ENCODE measurements around the gene BORCS5.
"Not testable (repeated sequence)": the region's sequence is repeated elsewhere in the genome, so short reads cannot be mapped to it uniquely, and the experiment has no call there.

BORCS5 gene

DNA sequence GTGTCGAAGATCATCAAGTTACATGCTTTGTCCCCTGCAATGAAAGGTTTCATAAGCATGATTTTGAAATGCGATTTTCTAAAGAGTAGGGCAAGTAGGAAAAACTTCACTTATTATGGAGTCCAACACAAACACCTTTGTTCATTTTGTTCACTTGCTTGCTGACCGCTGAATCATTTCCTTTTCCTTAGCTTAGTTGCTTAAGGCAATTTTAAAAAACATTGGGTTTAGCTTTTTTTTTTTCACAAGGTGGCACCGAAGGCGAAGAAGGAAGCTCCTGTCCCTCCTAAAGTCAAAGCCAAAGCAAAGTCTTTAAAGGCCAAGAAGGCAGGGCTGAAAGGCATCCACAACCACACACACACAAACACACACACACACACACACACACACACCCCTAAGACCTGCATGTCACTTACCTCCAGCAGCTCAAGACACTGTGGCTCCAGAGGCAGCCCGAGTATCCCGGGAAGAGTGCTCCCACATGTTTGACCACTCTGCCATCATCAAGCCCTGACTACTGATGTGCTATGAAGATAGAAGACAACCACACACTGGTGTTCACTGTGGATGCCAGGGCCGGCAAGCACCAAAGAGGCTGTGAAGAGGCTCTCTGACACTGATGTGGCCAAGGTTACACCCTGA lies 18.2 kb upstream of the BORCS5 start:
- DNase-seq (no peak), ATAC-seq (no peak)
- H3K4me1 Mint-ChIP-seq = peaks cover 23% of the 10 kb centered on the region
- H3K27me3 Mint-ChIP-seq = no peaks in the 10 kb centered on the region
- H3K27ac Mint-ChIP-seq = no peak overlapping the region
- H3K4me3 Mint-ChIP-seq = no peak overlapping the region
- no peaks in the 10 kb centered on the region for H3K9me3 Mint-ChIP-seq

DNA sequence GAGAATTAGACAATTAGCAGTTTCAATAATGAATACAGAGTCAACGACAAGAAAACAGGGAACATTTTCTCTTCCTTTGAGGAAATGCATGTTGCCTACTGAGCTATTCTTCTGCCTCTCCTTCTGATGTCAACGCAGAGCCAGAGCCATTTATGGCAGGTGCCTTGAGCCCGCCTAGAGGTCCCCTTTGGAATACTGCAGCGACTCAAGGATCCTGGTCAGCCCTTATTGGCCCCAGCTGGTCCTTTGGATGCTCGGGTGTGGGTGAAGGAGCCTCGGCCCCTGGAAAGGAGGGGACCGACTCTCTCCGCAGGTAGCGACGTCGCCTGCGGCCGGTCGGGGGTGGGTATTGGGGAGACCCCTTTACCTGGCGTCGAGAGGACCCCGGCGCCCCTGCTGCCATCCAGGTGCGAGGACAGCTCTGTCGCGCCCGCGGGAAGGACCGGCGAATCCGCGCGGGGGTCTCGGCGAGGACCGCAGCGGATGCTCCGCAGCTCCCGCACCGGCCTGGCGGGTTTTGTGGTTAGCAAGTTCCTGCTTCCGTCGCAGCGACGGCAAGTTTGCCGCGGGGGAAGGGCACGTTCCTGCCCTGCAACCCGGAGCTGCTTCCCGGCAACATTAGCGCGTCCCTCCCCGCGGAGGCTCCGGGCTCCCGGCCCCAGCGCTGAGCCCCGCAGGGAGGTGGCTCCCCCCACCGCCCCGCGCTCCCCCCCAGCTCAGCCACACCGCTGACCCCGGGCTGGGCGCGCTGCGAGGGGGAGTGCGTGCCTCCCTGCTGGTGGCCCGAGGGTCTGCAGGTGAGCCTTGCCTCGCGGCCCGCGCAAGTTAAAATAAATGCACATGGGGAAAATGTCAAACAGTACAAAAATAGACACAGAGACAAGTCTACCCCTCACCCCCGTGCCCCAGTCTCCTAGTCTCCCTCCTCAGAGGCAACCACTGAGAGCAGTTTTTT lies 6.9 kb upstream of the BORCS5 start, which contains the start of gene MANSC1:
Gene MANSC1, minus strand, starts transcription at position 532 of the 955 bp plus-strand sequence. CDS start 6,928 bp downstream, outside the sequence.
- Mint-ChIP-seq H3K27me3 (no peaks in the 10 kb centered on the region), H3K4me3 (peak within 1 kb of the TSS; percentile 70 to 72), H3K4me1 (peaks cover 16% of the 10 kb centered on the region), H3K27ac (peak within 1 kb of the TSS in 1 of 2 donors; percentile 12), H3K9me3 (peaks cover 0 to 6% of the 10 kb centered on the region in 2 donors)
- DNase-seq (peak; percentile 42 to 49), ATAC-seq (peak; percentile 90)

DNA sequence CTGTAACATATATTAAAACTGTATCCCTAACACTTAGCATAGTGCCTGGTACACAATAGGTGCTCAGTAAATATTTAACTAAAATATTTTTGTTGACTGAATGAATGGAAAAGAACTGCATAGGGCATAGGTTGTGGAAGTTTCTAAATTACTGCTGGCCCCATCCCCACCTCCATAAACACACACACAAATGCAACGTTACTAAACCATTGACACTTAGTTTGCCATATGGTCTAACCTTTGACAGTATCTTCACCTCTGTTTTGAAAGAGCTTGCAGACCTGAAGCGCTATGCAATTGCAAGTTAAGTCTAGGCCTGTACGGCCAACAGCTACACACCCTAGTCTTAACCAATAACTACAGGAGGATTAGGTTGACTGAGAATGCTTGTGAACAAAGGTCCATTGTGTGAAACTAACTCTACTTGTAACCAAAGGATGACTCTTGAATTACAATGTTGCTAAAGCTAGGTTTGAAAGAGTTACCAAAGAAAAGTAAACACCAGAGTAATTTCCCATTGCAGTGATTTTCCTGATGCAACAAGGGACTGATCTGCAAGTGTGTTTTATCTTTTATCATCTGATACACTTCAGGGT lies 5.9 kb upstream of the BORCS5 start:
- DNase-seq = no peak
- peak overlapping the region in 1 of 2 donors; percentile 70 for H3K4me3 Mint-ChIP-seq
- H3K9me3 Mint-ChIP-seq = peaks cover 0 to 6% of the 10 kb centered on the region in 2 donors
- ATAC-seq = no peak
- H3K4me1 Mint-ChIP-seq = peaks cover 21% of the 10 kb centered on the region
- H3K27me3 Mint-ChIP-seq = no peaks in the 10 kb centered on the region
- no peak overlapping the region for H3K27ac Mint-ChIP-seq

DNA sequence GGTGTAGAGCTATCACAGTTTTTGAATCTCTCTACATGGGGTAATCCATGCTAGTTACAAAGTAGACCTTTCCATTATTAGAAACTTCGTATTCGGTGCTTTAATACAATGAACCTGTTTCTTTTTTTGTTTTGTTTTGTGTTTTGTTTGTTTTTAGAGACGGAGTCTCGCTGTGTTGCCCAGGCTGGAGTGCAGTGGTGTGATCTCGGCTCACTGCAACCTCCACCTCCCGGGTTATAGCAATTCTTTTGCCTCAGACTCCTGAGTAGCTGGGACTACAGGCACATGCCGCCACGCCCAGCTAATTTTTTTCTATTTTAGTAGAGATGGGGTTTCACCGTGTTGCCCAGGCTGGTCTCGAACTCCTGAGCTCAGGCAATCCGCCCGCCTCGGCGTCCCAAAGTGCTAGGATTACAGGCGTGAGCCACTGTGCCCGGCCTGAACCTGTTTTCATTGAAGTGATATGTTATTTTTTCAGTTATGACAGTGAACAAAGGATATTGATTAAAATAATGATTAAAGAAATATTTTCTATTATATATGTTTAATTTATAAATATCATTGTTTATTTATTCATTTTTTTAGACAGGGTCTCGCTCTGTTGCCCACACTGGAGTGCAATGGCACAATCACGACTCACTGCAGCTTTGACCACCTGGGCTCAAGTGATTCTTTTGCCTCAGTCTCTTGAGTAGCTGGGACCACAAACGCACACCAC lies 5.3 kb upstream of the BORCS5 start:
- H3K27ac Mint-ChIP-seq, ATAC-seq: not testable (repeated sequence)

DNA sequence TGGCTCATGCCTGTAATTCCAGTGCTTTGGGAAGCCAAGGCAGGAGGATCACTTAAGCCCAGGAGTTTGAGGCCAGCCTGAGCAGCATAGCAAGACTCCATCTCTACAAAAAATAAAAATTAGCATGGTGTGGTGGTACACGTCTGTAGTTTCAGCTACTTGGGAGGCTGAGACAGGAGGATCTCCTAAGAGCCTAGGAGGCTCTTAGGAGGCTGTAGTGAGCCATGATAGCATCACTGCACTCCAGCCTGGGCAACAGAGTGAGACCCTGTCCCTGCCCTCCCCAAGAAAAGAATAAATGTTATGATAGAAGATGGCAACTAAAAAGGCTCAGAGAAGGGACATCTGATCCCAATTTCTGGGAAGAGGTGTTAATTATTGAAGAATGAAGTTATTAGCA lies 3.6 kb upstream of the BORCS5 start:
- DNase-seq (no peak), ATAC-seq (no peak)
- no peaks in the 10 kb centered on the region for H3K27me3 Mint-ChIP-seq
- no peaks in the 10 kb centered on the region for H3K9me3 Mint-ChIP-seq
- H3K4me1 Mint-ChIP-seq = peaks cover 35% of the 10 kb centered on the region
- no peak overlapping the region for H3K4me3 Mint-ChIP-seq
- H3K27ac Mint-ChIP-seq = peak overlapping the region in 1 of 2 donors; percentile 72

More for the DNA sequence above, 5.3 kb upstream of the BORCS5 start:
- H3K4me1 Mint-ChIP-seq = peaks cover 28% of the 10 kb centered on the region
- not testable (repeated sequence) for DNase-seq, H3K27me3 Mint-ChIP-seq, H3K9me3 Mint-ChIP-seq, H3K4me3 Mint-ChIP-seq

DNA sequence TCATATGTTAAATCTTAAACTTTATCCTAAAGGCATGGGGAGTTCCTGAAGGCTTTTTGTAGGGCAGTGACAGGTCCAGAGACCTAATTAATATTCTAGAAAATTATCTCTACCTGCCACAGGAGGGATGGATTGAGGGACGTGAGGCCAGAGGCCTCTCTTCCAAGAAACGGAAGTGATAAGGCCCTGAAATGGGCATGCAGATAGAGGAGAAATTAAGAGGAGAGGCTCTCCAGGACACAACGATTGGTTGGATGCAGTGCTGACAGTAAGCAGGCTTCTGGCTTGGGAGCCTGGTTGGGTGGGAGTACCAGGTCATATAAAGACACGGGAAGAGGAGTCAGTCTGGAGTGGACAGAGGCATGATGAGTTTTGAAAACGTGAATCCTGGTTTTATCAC lies 3.1 kb upstream of the BORCS5 start:
- peaks cover 40% of the 10 kb centered on the region for H3K4me1 Mint-ChIP-seq
- H3K4me3 Mint-ChIP-seq = no peak overlapping the region
- no peaks in the 10 kb centered on the region for H3K9me3 Mint-ChIP-seq
- ATAC-seq (no peak), DNase-seq (no peak)
- no peak overlapping the region for H3K27ac Mint-ChIP-seq
- no peaks in the 10 kb centered on the region for H3K27me3 Mint-ChIP-seq

DNA sequence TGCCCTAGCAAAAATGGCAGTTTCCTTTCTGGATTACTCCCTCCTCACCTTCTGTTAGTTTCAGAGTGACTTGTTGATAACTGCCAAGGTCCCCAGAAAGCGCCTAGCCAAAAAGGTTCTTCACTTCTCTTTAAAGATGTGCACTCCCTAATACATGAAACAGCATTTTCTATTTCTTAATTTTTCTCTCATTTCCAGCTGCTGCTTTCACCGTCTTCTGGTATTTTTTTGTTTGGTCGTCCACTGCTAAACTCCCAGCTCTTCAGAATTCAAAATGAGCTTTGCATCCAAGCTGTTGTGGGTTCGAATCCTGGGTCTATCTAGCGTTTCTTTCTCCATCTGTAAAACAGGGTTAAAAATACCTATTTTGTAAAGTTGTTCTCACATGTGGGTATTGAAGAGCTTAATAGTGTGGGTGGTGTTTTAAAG lies 397 bp upstream of the BORCS5 start:
- Mint-ChIP-seq H3K27ac (peak overlapping the region; percentile 97 to 99), H3K27me3 (no peaks in the 10 kb centered on the region), H3K4me1 (peaks cover 39% of the 10 kb centered on the region), H3K9me3 (no peaks in the 10 kb centered on the region), H3K4me3 (peak overlapping the region; percentile 90 to 94)
- DNase-seq (no peak), ATAC-seq (no peak)

DNA sequence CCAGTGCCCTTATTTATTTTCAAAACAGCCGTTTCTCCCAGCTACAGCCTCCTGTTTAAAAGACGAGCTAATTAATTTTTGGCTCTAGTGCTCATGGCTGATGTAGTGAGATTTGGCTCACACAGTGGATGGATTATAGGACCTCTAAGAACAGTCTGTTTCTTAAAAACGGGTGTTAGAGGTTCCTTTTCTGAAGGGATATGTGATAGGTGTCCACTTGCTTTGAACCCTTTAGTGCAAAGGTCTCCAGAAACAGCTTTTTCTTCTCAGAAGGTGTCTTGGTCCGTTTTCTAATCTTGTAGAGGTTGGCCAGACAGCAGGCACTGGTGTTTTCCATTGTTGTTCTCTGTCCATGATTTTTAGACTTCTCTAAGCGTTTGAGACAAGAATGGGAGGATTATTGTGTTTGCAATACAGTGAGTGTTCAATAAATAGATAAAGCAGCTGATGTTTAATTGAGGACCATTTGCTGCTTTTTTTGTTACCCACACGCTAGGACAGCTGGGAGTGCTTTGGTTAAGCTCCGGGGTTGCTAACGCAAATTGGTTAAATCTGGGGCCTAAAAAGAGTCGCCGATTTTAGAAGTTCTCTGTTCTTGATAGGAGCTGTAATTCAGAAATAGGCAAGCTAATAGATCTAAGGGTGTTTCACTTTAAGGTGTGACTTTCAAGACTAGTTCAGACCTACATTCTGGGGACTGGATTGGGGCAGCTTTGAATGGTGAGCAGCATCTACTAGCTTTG lies 1.0 kb downstream of the BORCS5 start:
- Mint-ChIP-seq H3K27me3 (no peaks in the 10 kb centered on the region), H3K4me1 (peaks cover 46% of the 10 kb centered on the region), H3K9me3 (no peaks in the 10 kb centered on the region), H3K4me3 (peak overlapping the region; percentile 90 to 94), H3K27ac (peak overlapping the region; percentile 97 to 99)
- no peak for ATAC-seq
- DNase-seq = no peak

DNA sequence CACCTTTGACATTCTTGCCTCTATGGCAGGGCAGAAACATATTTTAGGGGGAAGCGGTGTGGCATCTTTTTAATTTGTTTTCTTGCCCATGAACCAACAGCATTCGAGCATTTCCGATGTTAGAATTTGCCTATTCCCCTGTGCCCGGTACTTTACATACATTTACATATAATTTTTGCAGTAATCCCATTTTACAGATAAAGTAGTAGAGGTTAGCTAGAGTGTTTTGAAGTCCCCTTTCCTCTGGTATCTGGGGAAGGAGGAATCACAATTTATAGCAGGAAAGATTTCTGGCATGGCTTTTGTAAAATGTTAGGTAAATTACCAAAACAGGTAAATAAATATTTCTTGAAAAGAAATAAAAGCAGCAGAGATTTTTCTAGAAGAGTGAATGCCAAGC lies 1.6 kb downstream of the BORCS5 start:
- H3K27ac Mint-ChIP-seq = peak overlapping the region in 1 of 2 donors; percentile 99
- ATAC-seq = no peak

DNA sequence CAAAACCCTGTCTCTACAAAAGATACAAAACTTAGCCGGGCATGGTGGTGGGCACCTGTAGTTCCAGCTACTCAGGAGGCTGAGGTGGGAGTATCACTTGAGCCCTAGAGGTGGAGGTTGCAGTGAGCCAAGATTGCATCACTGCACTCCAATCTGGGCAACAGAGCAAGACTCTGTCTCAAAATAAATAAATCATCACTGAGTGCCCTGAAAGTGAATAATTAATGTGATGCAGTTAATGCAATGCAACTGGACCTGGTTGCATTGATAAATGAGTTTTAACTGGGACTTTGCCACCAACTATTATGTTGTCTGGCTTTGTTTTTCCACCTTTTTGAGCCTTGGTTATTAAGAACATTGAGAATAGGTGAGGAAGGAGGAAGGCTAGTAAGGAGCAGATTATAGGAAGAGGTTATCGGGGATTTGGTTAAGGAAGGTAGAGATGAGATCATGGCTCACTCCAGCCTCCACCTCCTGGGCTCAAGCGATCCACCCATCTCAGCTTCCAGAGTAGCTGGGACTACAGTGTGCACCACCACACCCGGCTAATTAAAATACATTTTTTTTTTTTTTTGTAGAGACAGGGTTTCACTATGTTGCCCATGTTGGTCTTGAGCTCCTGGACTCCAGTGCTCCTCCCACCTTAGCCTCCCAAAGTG lies 8.0 kb downstream of the BORCS5 start:
- ATAC-seq (no peak), DNase-seq (no peak)
- no peaks in the 10 kb centered on the region for H3K27me3 Mint-ChIP-seq
- H3K4me3 Mint-ChIP-seq = peak overlapping the region in 1 of 2 donors; percentile 3
- H3K4me1 Mint-ChIP-seq = peaks cover 64% of the 10 kb centered on the region
- H3K27ac Mint-ChIP-seq = peak overlapping the region in 1 of 2 donors; percentile 89
- H3K9me3 Mint-ChIP-seq = no peaks in the 10 kb centered on the region

More for the DNA sequence above, 1.6 kb downstream of the BORCS5 start:
- Mint-ChIP-seq H3K27me3 (no peaks in the 10 kb centered on the region), H3K4me3 (peak overlapping the region; percentile 90 to 94), H3K4me1 (peaks cover 46% of the 10 kb centered on the region), H3K9me3 (no peaks in the 10 kb centered on the region)
- no peak for DNase-seq

DNA sequence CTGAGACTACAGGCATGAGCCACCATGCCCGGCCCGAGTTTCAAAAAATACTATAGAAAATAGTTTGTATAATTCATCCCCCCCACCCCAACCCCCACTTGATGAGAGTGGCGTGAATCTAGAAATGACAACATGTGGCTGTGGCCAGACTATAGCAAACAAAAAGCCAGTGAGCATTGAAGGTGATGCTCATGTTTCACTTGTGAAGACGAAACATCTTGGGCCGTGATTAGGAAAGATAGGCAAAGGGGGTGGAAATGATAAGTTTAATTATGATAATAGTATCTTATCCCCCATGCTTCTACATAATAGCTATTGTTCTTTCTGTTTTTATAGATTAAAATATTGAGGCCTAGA lies 8.5 kb downstream of the BORCS5 start:
- Mint-ChIP-seq H3K4me1 (peaks cover 64% of the 10 kb centered on the region), H3K4me3 (no peak overlapping the region), H3K27me3 (no peaks in the 10 kb centered on the region), H3K9me3 (no peaks in the 10 kb centered on the region), H3K27ac (peak overlapping the region in 1 of 2 donors; percentile 93)
- DNase-seq = no peak
- ATAC-seq = peak; percentile 69

DNA sequence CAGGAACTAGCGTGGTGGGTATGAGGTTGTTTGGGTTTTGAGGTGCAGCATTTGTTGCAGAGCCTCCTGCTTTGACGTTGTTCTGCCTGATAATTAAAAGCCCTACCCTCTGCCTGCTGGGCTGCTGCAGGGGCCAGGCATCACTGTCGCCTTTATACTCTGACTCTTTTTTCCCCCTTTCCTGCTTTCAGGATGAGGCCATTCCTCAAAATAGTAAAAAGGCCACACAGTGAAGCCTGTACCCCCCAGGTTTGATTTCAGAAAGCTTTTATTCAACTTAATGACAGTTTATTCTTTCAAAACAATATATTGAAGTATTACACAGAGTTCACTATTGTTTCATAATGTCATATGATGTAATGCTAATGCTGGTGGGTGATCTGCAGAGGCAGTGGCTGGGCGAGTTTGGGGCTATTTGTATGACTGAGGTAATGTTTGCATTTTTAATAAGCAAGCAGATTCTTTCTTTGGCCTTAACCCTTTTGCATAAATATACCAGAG lies 9.1 kb downstream of the BORCS5 start:
- H3K4me3 Mint-ChIP-seq = no peak overlapping the region
- H3K27ac Mint-ChIP-seq = peak overlapping the region; percentile 89 to 93
- no peaks in the 10 kb centered on the region for H3K9me3 Mint-ChIP-seq
- ATAC-seq (peak; percentile 85), DNase-seq (peak in 1 of 2 donors; percentile 30)
- peaks cover 64% of the 10 kb centered on the region for H3K4me1 Mint-ChIP-seq
- no peaks in the 10 kb centered on the region for H3K27me3 Mint-ChIP-seq

DNA sequence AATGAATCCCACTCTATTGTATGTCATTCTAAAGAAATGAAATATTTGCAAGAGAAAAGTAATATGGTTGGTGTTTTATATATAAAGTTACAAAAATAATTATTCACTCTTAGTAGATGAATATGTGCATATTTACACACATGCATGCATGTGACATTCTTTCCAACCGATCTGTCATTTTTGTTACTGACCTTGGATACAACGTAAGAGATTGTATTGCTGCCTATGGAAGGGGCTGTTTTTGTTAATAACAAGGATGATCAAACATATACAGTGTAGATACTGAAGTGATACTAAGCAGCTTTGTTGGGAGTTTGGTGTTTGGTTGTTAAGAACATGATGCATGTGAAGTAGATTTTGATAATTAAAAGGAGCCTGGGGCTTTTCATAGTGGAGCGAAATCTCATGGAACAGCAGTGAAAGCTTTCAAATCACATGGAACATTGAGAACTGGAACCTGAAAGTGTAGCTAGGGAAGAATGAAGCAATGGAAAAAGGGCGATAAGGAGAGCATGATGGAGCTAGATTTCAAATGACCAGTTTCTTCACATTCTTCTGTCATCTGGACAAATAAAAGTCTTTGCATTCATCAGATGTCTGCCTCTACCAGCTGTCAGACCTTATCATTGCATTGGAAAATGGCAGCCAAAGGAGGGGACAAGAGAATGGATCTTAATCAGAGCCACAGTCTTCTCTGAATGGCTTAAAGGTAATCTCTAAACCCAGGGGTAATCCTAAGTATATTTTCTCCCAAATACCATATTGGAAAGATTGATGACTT lies 10.0 kb downstream of the BORCS5 start:
- no peak overlapping the region for H3K4me3 Mint-ChIP-seq
- DNase-seq = no peak
- ATAC-seq = no peak
- peaks cover 54% of the 10 kb centered on the region for H3K4me1 Mint-ChIP-seq
- no peaks in the 10 kb centered on the region for H3K9me3 Mint-ChIP-seq
- no peak overlapping the region for H3K27ac Mint-ChIP-seq
- no peaks in the 10 kb centered on the region for H3K27me3 Mint-ChIP-seq
